HepG2 (cell line): ENCODE data around the gene HSP90AB1. TPM values are rescaled to one million over a fixed set of nuclear protein-coding genes. Genes with fewer than 3 reads are reported as not detected.

Source experiments
- ARHGAP35 ChIP-seq: sonication (generic); formaldehyde crosslinking; IDR thresholded peaks from 2 replicates; pipeline ENCODE4 v1.9.0; 2022; ENCODE audit warnings: mild to moderate bottlenecking, inconsistent platforms, moderate library complexity, missing genetic modification reagents, borderline replicate concordance
- CREB1 ChIP-seq, 2 experiments: fragments of 450-650 bp in 1 of 2; IDR thresholded peaks; 2 replicates each; pipeline ENCODE4 v1.6.1; 2016 to 2017; ENCODE audit warnings: control low read depth in 1 of 2, mild to moderate bottlenecking in 1 of 2, missing compliant biosample characterization in 1 of 2, missing genetic modification characterization in 1 of 2
- FOXC1 ChIP-seq: sonication (generic); formaldehyde crosslinking; IDR thresholded peaks from 2 replicates; pipeline ENCODE4 v1.8.0; 2022; ENCODE audit warnings: mild to moderate bottlenecking, missing genetic modification reagents, borderline replicate concordance
- HMG20B ChIP-seq: conservative IDR thresholded peaks from 2 replicates; pipeline ENCODE4 v1.6.1; 2016; ENCODE audit warnings: missing genetic modification reagents, missing compliant biosample characterization
- HOXA9 ChIP-seq: sonication (generic); formaldehyde crosslinking; IDR thresholded peaks from 2 replicates; pipeline ENCODE4 v1.8.1; 2022; ENCODE audit warnings: missing genetic modification reagents, mild to moderate bottlenecking, moderate library complexity, borderline replicate concordance
- KDM1A ChIP-seq: IDR thresholded peaks from 2 replicates; pipeline ENCODE4 v1.6.1; 2016; ENCODE audit warnings: missing compliant biosample characterization
- KLF11 ChIP-seq: IDR thresholded peaks from 2 replicates; pipeline ENCODE4 v1.6.1; 2016; ENCODE audit warnings: missing compliant biosample characterization
- MEIS1 ChIP-seq: sonication (generic); formaldehyde crosslinking; IDR thresholded peaks from 2 replicates; pipeline ENCODE4 v1.9.0; 2021; ENCODE audit warnings: mild to moderate bottlenecking, missing genetic modification reagents, moderate library complexity, borderline replicate concordance
- NONO ChIP-seq, 2 experiments: fragments of 450-650 bp in 1 of 2; sonication (generic) in 1 of 2; formaldehyde crosslinking in 1 of 2; IDR thresholded peaks in 1 of 2; conservative IDR thresholded peaks in 1 of 2; 2 replicates each; pipeline versions ENCODE4 v1.6.1 to v1.8.0; 2017 to 2022; ENCODE audit warnings: mild to moderate bottlenecking in 1 of 2, missing genetic modification reagents in 1 of 2, moderate library complexity in 1 of 2
- NR2C2 ChIP-seq: sonication (generic); formaldehyde crosslinking; IDR thresholded peaks from 2 replicates; pipeline ENCODE4 v1.4.0; 2020; ENCODE audit warnings: missing genetic modification reagents, mild to moderate bottlenecking, moderate library complexity, borderline replicate concordance
- RARA ChIP-seq: IDR thresholded peaks from 2 replicates; pipeline ENCODE4 v1.6.1; 2016; ENCODE audit warnings: missing genetic modification reagents, missing compliant biosample characterization
- RXRB ChIP-seq: IDR thresholded peaks from 2 replicates; pipeline ENCODE4 v1.6.1; 2016; ENCODE audit warnings: borderline replicate concordance, missing genetic modification reagents, missing compliant biosample characterization
- SMC3 ChIP-seq: IDR thresholded peaks from 2 replicates; pipeline ENCODE4 v1.6.1; 2011; ENCODE audit warnings: low read length, improper control_type of control experiment
- TOE1 ChIP-seq: sonication (generic); formaldehyde crosslinking; IDR thresholded peaks from 2 replicates; pipeline ENCODE4 v1.4.0; 2020; ENCODE audit warnings: mild to moderate bottlenecking, missing genetic modification reagents
- ZNF670 ChIP-seq: sonication (generic); formaldehyde crosslinking; IDR thresholded peaks from 2 replicates; pipeline ENCODE4 v1.8.0; 2022; ENCODE audit warnings: mild to moderate bottlenecking, missing genetic modification reagents, borderline replicate concordance
- ZNF713 ChIP-seq: sonication (generic); formaldehyde crosslinking; IDR thresholded peaks from 2 replicates; pipeline ENCODE4 v1.4.0; 2020; ENCODE audit warnings: mild to moderate bottlenecking, missing genetic modification reagents
- ZNF777 ChIP-seq: sonication (generic); formaldehyde crosslinking; IDR thresholded peaks from 2 replicates; pipeline ENCODE4 v1.4.0; 2020; ENCODE audit warnings: missing genetic modification reagents
- ZSCAN9 ChIP-seq: IDR thresholded peaks from 2 replicates; pipeline ENCODE4 v1.6.1; 2016; ENCODE audit warnings: borderline replicate concordance
- polyA plus RNA-seq, 8 experiments: library from polyadenylated mRNA; depleted of rRNA in 3 of 8; stranded (reverse) in 7 of 8; unstranded in 1 of 8; fragments of >200 nt; fragmentation: Illumina TruSeq in 4 of 8; extraction: Trizol in 4 of 8; gene quantifications; 2 replicates each; pipeline versions ENCODE4 v1.2.1 to v1.2.3, GENCODE V29; 2011 to 2016; ENCODE audit warnings: low read depth in 4 of 8, missing spikeins in 1 of 8, mixed read lengths in 1 of 8; ENCODE audit not compliant: insufficient read depth in 1 of 8
- total RNA-seq, 5 experiments: library from RNA; depleted of rRNA; stranded (reverse); fragments of >200 nt; fragmentation: Illumina TruSeq; extraction: Trizol; gene quantifications; 2 replicates each; pipeline ENCODE4 v1.2.3, GENCODE V29; 2016; ENCODE audit warnings: low read depth in 1 of 5
- TF ChIP-seq, protein P1 (sequence below): sonication (generic); formaldehyde crosslinking; IDR thresholded peaks from 2 replicates; pipeline ENCODE4 v1.4.0; 2020; ENCODE audit warnings: missing genetic modification reagents, borderline replicate concordance
- TF ChIP-seq, protein P2 (sequence below): sonication (generic); formaldehyde crosslinking; IDR thresholded peaks from 2 replicates; pipeline ENCODE4 v1.5.0; 2020; ENCODE audit warnings: mild to moderate bottlenecking, missing genetic modification reagents
- TF ChIP-seq, protein P3 (sequence below): sonication (generic); formaldehyde crosslinking; IDR thresholded peaks from 2 replicates; pipeline ENCODE4 v1.5.1; 2020; ENCODE audit warnings: mild to moderate bottlenecking, missing genetic modification reagents, borderline replicate concordance

Gene HSP90AB1
- total and polyA plus RNA-seq, 2 of the 13 experiments (the other 11 are each of a cell fraction or from before 2014, with no cell fraction given) = 1,325 to 1,472 TPM

DNA sequence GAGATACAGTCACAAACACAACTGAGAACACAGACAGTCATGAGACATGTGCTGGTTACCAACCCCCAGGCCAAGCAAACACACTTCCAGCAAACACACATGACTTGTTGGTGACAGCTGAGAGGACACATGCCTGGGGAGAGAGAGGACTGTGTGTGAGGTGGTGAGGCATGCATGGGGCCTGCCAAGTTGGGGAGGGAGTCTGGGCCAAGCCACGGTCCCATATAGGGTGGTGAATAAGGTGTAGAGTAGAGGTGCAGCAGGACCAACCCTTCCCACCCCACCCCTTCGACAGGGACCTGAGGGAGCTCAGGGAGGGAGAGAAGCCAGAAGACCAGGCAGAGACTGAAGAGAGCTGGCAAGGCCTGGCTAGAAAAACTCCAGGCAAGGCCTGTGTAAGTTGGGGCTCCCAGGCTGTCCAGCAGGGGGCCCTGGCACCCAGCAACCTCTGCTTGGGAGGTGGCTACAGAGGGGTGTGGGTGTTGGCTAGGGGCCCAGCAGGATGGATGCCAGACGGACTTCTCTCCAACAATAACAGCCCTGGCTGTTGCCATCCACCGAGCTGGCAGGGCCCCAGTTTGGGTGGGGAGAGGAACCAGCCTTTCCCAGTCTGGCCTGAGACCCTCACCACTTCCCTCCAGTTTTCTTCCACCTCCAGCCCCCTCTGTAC lies 25.5 kb upstream of the HSP90AB1 start (continued):
- TF ChIP-seq, protein P1, sequence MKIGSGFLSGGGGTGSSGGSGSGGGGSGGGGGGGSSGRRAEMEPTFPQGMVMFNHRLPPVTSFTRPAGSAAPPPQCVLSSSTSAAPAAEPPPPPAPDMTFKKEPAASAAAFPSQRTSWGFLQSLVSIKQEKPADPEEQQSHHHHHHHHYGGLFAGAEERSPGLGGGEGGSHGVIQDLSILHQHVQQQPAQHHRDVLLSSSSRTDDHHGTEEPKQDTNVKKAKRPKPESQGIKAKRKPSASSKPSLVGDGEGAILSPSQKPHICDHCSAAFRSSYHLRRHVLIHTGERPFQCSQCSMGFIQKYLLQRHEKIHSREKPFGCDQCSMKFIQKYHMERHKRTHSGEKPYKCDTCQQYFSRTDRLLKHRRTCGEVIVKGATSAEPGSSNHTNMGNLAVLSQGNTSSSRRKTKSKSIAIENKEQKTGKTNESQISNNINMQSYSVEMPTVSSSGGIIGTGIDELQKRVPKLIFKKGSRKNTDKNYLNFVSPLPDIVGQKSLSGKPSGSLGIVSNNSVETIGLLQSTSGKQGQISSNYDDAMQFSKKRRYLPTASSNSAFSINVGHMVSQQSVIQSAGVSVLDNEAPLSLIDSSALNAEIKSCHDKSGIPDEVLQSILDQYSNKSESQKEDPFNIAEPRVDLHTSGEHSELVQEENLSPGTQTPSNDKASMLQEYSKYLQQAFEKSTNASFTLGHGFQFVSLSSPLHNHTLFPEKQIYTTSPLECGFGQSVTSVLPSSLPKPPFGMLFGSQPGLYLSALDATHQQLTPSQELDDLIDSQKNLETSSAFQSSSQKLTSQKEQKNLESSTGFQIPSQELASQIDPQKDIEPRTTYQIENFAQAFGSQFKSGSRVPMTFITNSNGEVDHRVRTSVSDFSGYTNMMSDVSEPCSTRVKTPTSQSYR (CRISPR knock-in tag) = peak; percentile 67
- no peak for TF ChIP-seq NONO (IDR thresholded peaks at IDR 0.05)
- TF ChIP-seq NONO (CRISPR knock-in tag; conservative IDR thresholded peaks at IDR 0.05) = peak; percentile 76; the same call in 1 of the 2 replicates
- TF ChIP-seq ZSCAN9 = 0 out of 2 replicates have a peak, but pooled peaks have one; percentile 29
- no peak for TF ChIP-seq TOE1
- TF ChIP-seq, protein P2, sequence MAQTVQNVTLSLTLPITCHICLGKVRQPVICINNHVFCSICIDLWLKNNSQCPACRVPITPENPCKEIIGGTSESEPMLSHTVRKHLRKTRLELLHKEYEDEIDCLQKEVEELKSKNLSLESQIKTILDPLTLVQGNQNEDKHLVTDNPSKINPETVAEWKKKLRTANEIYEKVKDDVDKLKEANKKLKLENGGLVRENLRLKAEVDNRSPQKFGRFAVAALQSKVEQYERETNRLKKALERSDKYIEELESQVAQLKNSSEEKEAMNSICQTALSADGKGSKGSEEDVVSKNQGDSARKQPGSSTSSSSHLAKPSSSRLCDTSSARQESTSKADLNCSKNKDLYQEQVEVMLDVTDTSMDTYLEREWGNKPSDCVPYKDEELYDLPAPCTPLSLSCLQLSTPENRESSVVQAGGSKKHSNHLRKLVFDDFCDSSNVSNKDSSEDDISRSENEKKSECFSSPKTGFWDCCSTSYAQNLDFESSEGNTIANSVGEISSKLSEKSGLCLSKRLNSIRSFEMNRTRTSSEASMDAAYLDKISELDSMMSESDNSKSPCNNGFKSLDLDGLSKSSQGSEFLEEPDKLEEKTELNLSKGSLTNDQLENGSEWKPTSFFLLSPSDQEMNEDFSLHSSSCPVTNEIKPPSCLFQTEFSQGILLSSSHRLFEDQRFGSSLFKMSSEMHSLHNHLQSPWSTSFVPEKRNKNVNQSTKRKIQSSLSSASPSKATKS (CRISPR knock-in tag) = no peak
- TF ChIP-seq KLF11 = 0 out of 2 replicates have a peak, but pooled peaks have one; percentile 48
- peak; percentile 49; the same call in 1 of the 2 replicates for TF ChIP-seq ZNF777
- 0 out of 2 replicates have a peak, but pooled peaks have one; percentile 17 for TF ChIP-seq RARA (CRISPR knock-in tag)
- no peak for TF ChIP-seq HOXA9 (CRISPR knock-in tag)
- TF ChIP-seq KDM1A (CRISPR knock-in tag) = 0 out of 2 replicates have a peak, but pooled peaks have one; percentile 36
- peak; percentile 76; the same call in 1 of the 2 replicates for TF ChIP-seq FOXC1 (CRISPR knock-in tag)
- TF ChIP-seq SMC3 = peak; percentile 54; the same call in 1 of the 2 replicates
- TF ChIP-seq ARHGAP35 (CRISPR knock-in tag) = 0 out of 2 replicates have a peak, but pooled peaks have one; percentile 26
- 0 out of 2 replicates have a peak, but pooled peaks have one; percentile 48 for TF ChIP-seq ZNF713 (CRISPR knock-in tag)
- TF ChIP-seq HMG20B (CRISPR knock-in tag) = 0 out of 2 replicates have a peak, but pooled peaks have one; percentile 24
- TF ChIP-seq, protein P3, sequence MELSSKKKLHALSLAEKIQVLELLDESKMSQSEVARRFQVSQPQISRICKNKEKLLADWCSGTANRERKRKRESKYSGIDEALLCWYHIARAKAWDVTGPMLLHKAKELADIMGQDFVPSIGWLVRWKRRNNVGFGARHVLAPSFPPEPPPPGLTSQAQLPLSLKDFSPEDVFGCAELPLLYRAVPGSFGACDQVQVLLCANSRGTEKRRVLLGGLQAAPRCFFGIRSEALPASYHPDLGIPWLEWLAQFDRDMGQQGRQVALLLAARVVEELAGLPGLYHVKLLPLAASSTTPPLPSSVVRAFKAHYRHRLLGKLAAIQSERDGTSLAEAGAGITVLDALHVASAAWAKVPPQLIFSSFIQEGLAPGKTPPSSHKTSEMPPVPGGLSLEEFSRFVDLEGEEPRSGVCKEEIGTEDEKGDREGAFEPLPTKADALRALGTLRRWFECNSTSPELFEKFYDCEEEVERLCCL (CRISPR knock-in tag) = no peak
- no peak for TF ChIP-seq ZNF670
- TF ChIP-seq NR2C2 (CRISPR knock-in tag) = no peak
- 0 out of 2 replicates have a peak, but pooled peaks have one; percentile 74 for TF ChIP-seq MEIS1 (CRISPR knock-in tag)
- peak; percentile 25; the same call in 1 of the 2 replicates for TF ChIP-seq CREB1 (IDR thresholded peaks at IDR 0.05)
- TF ChIP-seq CREB1 (CRISPR knock-in tag; IDR thresholded peaks at IDR 0.05) = no peak
- 0 out of 2 replicates have a peak, but pooled peaks have one; percentile 65 for TF ChIP-seq RXRB (CRISPR knock-in tag)
